Brain pericyte (primary cell): ENCODE results near the gene UBE2B.
"Not testable (repeated sequence)": the region's sequence is repeated elsewhere in the genome, so short reads cannot be mapped to it uniquely, and the experiment has no call there.

Source experiments
- DNase-seq: peaks from one replicate; pipeline ENCODE4 v3.0.0-alpha.2; 2012; ENCODE audit warnings: low read depth, low spot score

Gene UBE2B

DNA sequence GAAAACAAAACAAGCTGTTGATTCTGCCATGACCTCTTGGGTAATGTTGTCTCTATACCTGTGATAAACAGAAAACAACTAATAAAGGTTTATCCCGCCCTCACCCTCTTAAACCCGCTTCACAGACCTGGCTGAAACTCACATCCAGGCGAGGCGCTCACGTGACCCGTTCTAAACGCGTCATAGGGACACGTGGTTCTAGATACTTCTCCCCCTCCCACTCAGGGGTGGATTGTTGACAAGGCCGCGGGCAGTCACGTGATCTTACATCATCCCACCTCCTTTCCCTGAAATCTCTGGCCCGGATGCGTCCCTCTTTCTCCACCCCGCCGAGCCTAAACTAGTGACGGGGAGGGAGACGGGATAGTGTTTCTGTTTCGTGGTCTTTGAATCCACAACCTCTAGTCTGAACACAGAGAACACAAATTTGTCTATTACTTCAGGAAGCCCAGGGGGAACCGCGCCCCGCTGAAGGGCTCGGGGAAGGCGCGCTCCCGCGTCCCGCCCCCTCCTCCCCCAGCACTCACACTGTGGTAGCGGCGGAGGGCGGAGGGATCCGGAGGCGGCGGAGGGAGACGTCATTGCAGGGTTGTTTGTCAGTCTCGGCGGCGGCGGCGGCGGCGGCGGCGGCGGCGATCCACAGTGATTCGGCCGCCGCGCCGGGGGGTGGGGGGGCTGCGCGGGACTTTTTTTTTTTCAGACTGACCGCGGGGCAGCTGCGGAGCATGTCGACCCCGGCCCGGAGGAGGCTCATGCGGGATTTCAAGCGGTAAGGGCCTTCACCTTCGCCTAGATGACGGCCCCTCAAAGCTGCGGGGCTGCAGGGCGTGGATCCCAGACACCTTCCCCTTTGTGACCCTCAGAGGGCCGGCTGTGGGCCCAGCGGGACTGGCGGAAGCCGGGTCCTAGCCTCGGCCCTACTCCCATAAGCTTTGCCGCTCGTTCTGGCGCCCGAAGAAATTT is at the start of gene UBE2B:
TSS of gene UBE2B (plus strand) at position 699 of the 963 bp plus-strand sequence. CDS start at position 726, 27 bp downstream.
- peak; percentile 99 for DNase-seq

- no peak for DNase-seq
These were observed 44.0 kb upstream of the UBE2B start for GRCh38 chr5:134327327-134327726.

GRCh38 chr5:134328619-134329018 is 42.8 kb upstream of the UBE2B start:
- DNase-seq = no peak

- not testable (repeated sequence) for DNase-seq
These were observed 34.5 kb upstream of the UBE2B start for GRCh38 chr5:134336833-134337232.

- not testable (repeated sequence) for DNase-seq
These were observed 27.9 kb upstream of the UBE2B start for GRCh38 chr5:134343500-134343899.

GRCh38 chr5:134345476-134345875 is 25.9 kb upstream of the UBE2B start:
- not testable (repeated sequence) for DNase-seq

- no peak for DNase-seq
These were observed 25.4 kb upstream of the UBE2B start for GRCh38 chr5:134345996-134346395.

DNA sequence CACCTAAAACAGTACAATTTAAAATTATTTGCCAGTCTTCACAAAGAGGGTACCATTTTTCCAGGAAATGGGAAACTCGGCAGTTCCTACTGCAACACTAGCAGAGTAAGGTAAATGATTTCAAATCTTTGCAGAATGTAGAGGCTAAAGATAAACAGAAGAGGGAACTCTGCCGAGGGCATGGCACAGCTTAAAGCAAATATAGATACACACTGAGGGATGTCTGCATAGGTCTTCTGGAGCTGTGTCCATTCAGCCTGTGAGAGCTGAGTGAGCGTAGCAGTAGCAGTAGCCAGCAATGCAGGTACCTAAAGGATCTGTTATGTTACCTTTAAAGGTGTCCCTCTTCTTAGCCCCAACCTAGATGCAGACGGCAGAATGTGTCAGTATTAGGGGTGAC is 21.9 kb upstream of the UBE2B start:
- no peak for DNase-seq

- DNase-seq = no peak
These were observed 15.7 kb upstream of the UBE2B start for GRCh38 chr5:134355681-134356080.

- no peak for DNase-seq
These were observed 5.8 kb upstream of the UBE2B start for GRCh38 chr5:134365604-134366003.

GRCh38 chr5:134370311-134370870 is 978 bp upstream of the UBE2B start:
- DNase-seq = no peak

DNA sequence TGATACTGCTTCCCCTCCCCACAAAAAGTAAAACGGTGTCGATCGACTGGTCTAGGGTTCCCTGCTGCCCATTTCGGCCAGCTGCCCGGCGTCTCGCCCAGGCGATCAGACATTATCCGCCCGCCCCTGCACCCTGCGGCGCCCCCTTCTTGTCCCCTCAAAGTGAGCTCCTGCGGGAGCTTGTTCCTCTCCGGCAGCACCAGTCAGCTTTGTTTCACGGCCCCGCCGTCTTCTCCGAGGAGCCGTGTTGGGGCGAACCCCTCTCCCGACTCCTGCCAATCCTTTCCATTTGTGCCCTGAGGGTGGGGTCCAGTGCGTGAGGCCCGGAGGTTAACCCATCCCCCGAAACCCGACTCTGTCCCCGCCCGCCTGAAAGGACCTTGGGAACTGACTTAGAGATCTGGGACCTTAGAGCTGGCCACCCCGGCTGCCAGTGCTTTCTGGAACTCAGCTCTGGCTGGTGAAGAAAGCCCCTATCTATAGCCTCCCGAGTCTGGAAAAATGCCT is 518 bp downstream of the UBE2B start:
- no peak for DNase-seq

- DNase-seq = not testable (repeated sequence)
These were observed 2.3 kb downstream of the UBE2B start for GRCh38 chr5:134373633-134374032.

DNA sequence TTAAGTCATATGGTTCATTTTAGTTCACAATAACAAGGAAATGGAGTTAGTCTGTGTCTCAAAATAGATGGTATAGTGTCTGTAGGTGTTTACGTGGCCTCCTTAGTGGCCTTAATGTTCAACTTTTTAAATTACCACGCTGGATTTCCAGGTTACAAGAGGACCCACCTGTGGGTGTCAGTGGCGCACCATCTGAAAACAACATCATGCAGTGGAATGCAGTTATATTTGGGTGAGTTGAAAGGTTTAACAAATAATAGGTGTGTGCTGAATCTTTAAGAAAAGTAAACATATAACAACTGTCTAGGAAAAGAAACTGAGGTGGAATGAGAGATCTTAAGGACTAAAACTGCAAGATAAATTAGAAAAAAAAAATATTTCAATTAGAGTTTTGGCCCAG is 2.9 kb downstream of the UBE2B start:
- DNase-seq = no peak

GRCh38 chr5:134380346-134380745 is 9.0 kb downstream of the UBE2B start:
- no peak for DNase-seq

DNA sequence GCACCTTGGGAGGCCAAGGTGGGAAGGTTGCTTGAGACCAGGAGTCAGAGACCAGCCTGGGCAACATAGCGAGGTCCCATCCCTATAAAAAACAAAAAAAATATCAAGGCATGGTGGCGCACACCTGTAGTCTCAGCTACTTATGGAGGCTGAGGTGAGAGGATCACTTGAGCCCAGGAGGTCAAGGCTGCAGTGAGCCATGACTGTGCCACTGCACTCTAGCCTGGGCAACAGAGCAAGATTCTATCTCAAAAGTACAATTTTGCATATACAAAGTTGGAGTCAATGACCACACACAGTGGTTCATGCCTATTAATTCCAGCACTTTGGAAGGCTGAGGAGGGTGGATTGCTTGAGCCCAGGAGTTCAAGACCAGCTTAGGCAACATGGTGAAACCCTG is 10.8 kb downstream of the UBE2B start:
- not testable (repeated sequence) for DNase-seq

DNA sequence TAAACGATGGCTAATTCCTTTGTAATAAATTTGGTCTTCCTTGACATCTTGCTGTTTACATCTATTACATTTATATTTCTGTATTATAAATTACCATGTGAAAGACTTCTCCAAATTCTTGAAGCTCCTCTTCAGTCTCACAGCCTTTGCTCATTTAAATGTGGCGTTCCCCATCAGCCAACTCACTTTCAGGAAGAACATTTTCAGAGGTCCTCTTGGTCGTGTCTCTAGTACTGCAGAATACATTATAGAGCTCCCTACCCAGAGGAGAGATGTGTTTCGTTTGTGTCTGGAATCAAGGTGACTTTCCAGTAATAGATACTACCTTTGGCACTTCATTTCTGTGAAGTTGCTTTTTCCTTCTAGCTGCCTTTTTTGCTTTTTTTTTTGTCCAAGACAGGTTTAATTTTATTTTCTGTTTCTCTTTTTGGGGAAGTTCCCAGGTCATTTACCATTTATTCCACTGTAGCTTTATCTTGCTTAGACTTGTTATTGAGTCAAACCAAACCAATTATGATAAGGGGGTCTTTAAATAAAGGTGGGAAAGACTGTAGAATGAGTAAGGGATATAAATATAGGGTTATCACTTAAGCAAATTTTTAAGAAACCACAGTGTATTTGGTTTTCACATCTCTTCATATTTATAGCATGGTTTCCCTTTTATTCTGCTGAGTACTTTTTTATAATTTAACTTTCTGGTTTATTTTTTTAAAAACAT is 12.8 kb downstream of the UBE2B start:
- no peak for DNase-seq

DNA sequence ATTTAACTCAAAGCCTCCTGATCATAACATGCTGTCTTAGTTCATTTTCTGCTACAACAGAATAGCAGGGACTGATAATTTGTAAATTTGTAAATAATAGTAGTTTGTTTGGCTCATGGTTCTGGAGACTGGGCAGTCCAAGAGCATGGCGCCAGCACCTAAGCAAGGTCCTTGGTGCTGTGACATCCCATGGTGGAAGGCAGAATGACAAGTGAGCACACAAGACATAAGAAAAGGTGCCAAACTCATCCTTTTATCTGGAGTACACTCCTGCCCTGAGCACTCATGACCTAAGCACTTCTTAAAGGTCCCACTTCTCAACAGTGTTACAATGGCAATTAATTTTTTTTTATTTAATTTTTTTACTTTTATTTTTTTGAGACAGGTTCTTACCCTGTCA is 16.1 kb downstream of the UBE2B start:
- no peak for DNase-seq

- no peak for DNase-seq
These were observed 20.9 kb downstream of the UBE2B start for GRCh38 chr5:134392301-134392700.

DNA sequence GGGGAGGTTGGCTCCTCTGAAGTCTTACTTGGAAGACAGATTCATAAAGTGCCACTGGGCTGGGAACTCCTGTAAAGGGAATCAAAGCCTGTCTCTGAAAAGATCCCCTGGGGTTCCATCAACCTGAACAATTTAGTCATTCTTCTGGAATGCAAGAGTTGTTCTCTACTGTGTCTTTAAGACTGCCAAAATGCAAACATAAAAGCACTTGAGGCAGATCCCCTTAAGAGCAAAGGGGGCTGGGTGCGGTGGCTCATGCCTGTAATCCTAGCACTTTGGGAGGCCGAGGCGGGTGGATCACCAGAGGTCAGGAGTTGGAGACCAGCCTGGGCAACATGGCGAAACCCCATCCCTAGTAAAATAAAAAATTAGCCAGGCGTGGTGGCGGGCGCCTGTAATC is 23.6 kb downstream of the UBE2B start:
- DNase-seq = no peak

GRCh38 chr5:134396274-134396673 is 24.9 kb downstream of the UBE2B start:
- DNase-seq = no peak

DNA sequence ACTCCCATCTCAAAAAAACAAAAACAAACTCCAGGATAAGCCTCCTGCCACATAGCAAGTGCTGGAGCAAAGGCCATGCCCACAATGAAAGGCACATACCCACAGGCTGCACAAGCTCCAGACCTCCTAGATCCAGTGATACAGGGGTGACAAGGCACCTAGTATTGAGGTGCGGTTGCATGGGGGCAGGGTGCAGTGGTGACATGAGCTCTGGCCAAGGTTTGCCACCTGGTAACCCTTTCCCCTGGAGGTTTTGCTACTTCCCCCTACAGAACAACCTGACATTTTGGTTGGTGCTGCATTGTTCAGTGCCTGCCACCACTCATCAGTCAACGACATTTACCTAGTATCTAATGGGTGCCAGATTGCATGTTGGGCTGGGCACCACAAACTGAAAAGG is 25.8 kb downstream of the UBE2B start:
- DNase-seq = no peak
